Transverse colon (tissue), 4 donors: ENCODE results near the gene SMCO4. TPM values are rescaled to one million over a fixed set of nuclear protein-coding genes. Genes with fewer than 3 reads are reported as not detected.

ENCODE experiments used
- DNase-seq: peaks from one replicate; pipeline ENCODE4 v3.0.0-alpha.2; 2019
- H3K27ac ChIP-seq, 4 donors: fragments of 200-600 bp; sonication (generic); 2 replicates each; pipeline ENCODE4 v1.5.1; 2016 to 2018; ENCODE audit warnings: inconsistent platforms in 4 of 4
- H3K27me3 ChIP-seq: fragments of 200-600 bp; sonication (generic); 2 replicates; pipeline ENCODE4 v1.5.1; 2017; ENCODE audit warnings: inconsistent platforms
- H3K36me3 ChIP-seq, 4 donors: fragments of 200-600 bp; sonication (generic); 2 replicates each; pipeline ENCODE4 v1.5.1; 2017 to 2019; ENCODE audit warnings: inconsistent platforms in 4 of 4
- H3K4me1 ChIP-seq, 4 donors: fragments of 200-600 bp; sonication (generic); 2 replicates each; pipeline ENCODE4 v1.5.1; 2017 to 2020; ENCODE audit warnings: inconsistent platforms in 4 of 4
- H3K4me3 ChIP-seq, 4 donors: fragments of 200-600 bp; sonication (generic); 1 replicate in 1 of 4; 2 replicates in 3 of 4; pipeline versions ENCODE4 v1.5.1 to v1.6.1; 2017 to 2019; ENCODE audit warnings: inconsistent platforms in 4 of 4
- H3K9me3 ChIP-seq, 2 donors: fragments of 200-600 bp; sonication (generic); 2 replicates each; pipeline ENCODE4 v1.5.1; 2017 to 2019; ENCODE audit warnings: inconsistent platforms in 2 of 2
- CTCF ChIP-seq, 5 experiments: fragments of 200-600 bp in 3 of 5; fragments of 450-650 bp in 2 of 5; sonication (generic) in 3 of 5; IDR thresholded peaks; 1 replicate in 2 of 5; 2 replicates in 3 of 5; pipeline ENCODE4 v1.5.1; 2016 to 2017; ENCODE audit warnings: antibody characterized with exemption in 5 of 5, inconsistent platforms in 3 of 5, mild to moderate bottlenecking in 2 of 5, moderate library complexity in 1 of 5
- EP300 ChIP-seq: sonication (generic); formaldehyde crosslinking; IDR thresholded peaks from one replicate; pipeline ENCODE4 v1.6.1; 2017; ENCODE audit warnings: antibody characterized with exemption, low read depth
- POLR2A ChIP-seq: fragments of 450-650 bp; IDR thresholded peaks from one replicate; pipeline ENCODE4 v1.6.1; 2016; ENCODE audit warnings: antibody characterized with exemption, mild to moderate bottlenecking, moderate library complexity
- POLR2AphosphoS5 ChIP-seq, 3 donors: sonication (generic); formaldehyde crosslinking; IDR thresholded peaks; one replicate each; pipeline ENCODE4 v1.6.1; 2016; ENCODE audit warnings: antibody characterized with exemption in 3 of 3
- WGBS, 2 donors: methylation state at CpG; one replicate each; pipeline ENCODE4 v1.1.5; 2018; ENCODE audit warnings: low coverage in 1 of 2; 5-methylcytosine and 5-hydroxymethylcytosine counted together
- in situ Hi-C, 4 donors: fragments of 200-750 bp; cut with MboI; loops; one replicate each; pipeline versions ENCODE4 v1.15.0 to v1.15.1; 2017; ENCODE audit warnings: low sequenced_read_pairs in 3 of 4, low pct_ligation_motif_present in 1 of 4, low pct_unique_long_range_greater_than_20kb in 1 of 4
- intact Hi-C: fragments of 100-400 bp; cut with DNase I; formaldehyde crosslinking; loops from one replicate; pipeline ENCODE4 v1.15.1; 2023; ENCODE audit warnings: low total_unique reads
- total RNA-seq, 4 donors: library from RNA; depleted of rRNA; stranded (reverse); fragments of >200 nt; gene quantifications; one replicate each; pipeline ENCODE4 v1.1.0, GENCODE V29; 2016

The SMCO4 gene
- total RNA-seq, 4 donors from 2014 or later = 33.3 to 80.4 (median 37.0) TPM; not detected in 1

DNA sequence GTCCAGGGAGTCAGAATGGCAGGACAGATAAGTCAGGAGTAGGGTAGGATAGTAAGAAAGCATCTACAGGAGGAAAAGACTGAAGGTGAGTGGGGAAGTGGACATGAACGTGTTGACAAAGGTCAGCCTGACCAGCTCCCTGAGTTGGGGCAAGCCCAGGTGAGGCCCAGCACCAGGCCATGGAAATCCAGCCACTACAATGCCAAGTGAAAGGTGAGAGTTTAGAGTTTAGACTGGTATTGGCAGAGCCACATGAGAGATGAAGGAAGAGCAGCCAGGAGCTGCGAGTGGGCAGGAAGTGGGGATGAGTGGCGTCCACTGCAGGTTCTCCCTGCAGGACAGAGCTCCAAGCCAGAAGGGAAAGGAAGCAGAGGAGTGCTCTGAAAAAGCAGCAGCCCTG lies 16.5 kb upstream of the SMCO4 start:
- WGBS, 2 donors = 63 to 67% methylated on average over 3 of the region's 3 CpGs
- in situ Hi-C loops (no loop called here), intact Hi-C loops (no loop called here)
- TF ChIP-seq CTCF (IDR thresholded peaks at IDR 0.05) (no peak), EP300 (no peak), POLR2AphosphoS5 (IDR thresholded peaks at IDR 0.05) (no peak), POLR2A (no peak)
- no peaks in the 10 kb centered on the region for H3K4me1 ChIP-seq
- H3K27me3 ChIP-seq = no peaks in the 10 kb centered on the region
- H3K4me3 ChIP-seq = no peak overlapping the region
- no peak overlapping the region for H3K27ac ChIP-seq
- DNase-seq = no peak
- no peaks in the 10 kb centered on the region for H3K9me3 ChIP-seq
- no peaks in the 10 kb centered on the region for H3K36me3 ChIP-seq

DNA sequence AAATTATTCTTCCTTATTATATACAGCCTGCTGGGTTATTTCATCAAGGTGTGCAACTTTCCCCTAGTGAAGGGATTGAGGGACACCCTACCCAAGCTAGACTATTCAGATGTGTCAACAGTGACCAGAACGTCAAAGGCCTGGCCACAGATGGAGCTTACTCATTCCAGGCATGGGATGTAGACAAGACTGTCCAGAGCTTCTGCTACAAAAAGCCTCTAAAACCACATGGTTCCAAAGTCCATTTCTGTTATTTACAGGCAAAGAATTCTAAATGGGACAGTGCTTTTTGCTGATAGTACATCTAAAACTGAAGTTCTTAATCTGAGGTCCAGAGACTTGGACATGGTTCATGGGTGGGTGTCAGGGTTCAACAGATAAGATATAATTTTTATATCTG lies 9.7 kb upstream of the SMCO4 start:
- Histone ChIP-seq H3K4me3 (no peak overlapping the region), H3K27ac (no peak overlapping the region), H3K9me3 (no peaks in the 10 kb centered on the region), H3K36me3 (no peaks in the 10 kb centered on the region), H3K27me3 (no peaks in the 10 kb centered on the region), H3K4me1 (no peaks in the 10 kb centered on the region)
- WGBS, 2 donors = 40 to 47% methylated on average over 1 of the region's 1 CpG
- intact Hi-C loops (no loop called here), in situ Hi-C loops (no loop called here)
- DNase-seq = no peak
- TF ChIP-seq POLR2A = no peak
- TF ChIP-seq POLR2AphosphoS5 (IDR thresholded peaks at IDR 0.05) = no peak
- TF ChIP-seq EP300 = no peak
- TF ChIP-seq CTCF (IDR thresholded peaks at IDR 0.05) = no peak

GRCh38 chr11:93549976-93550375 lies 6.8 kb upstream of the SMCO4 start:
- H3K36me3 ChIP-seq = no peaks in the 10 kb centered on the region
- no peak for DNase-seq
- no peak overlapping the region for H3K27ac ChIP-seq
- H3K4me3 ChIP-seq = no peak overlapping the region
- no peaks in the 10 kb centered on the region for H3K27me3 ChIP-seq
- H3K9me3 ChIP-seq = no peaks in the 10 kb centered on the region
- intact Hi-C loops (loop anchor here (2.0 to 10.0 kb wide), 2 partner anchors 45 to 315 kb away; no protein-coding TSS in a partner anchor), in situ Hi-C loops (loop anchor here (10.0 to 25.0 kb wide), 3 partner anchors 87 to 315 kb away; no protein-coding TSS in a partner anchor)
- no peaks in the 10 kb centered on the region for H3K4me1 ChIP-seq
- 86 to 87% methylated on average over 4 of the region's 4 CpGs for WGBS, 2 donors
- TF ChIP-seq EP300 = no peak
- no peak for TF ChIP-seq POLR2A
- TF ChIP-seq POLR2AphosphoS5 (IDR thresholded peaks at IDR 0.05) = no peak
- no peak for TF ChIP-seq CTCF (IDR thresholded peaks at IDR 0.05)

DNA sequence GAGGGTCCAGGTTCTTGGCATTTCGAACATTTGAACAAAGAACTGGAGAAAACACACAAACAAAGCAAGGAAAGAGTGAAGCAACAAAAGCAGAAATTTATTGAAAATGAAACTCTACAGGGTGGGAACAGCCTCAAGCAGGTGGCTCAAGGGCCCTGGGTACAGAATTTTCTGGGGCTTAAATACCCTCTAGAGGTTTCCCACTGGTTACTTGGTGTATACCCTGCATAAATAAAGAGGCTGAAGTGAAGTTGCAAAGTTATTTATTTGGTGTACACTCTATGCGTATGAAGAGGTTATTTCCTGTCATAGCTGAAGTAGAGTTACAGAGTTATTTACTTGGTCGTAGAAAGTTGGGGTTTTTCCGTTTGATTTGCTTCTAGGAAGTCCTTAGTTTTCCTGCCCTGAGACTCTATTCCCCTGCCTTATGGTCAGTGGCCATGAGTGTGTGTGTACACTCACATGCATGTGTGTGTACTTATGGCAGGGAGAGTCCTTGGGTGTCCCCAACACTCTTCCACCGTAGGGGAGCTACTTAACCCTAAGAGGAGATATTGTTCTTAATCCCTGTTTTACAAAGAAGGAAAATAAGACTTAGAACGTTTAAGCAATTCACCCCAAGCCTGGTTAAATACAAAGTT lies 5.6 kb upstream of the SMCO4 start:
- H3K9me3 ChIP-seq = no peaks in the 10 kb centered on the region
- no peak overlapping the region for H3K27ac ChIP-seq
- no peak for DNase-seq
- TF ChIP-seq EP300 (no peak), POLR2AphosphoS5 (IDR thresholded peaks at IDR 0.05) (no peak), CTCF (IDR thresholded peaks at IDR 0.05) (no peak), POLR2A (no peak)
- intact Hi-C loops (loop anchor here (10.0 kb wide), 1 partner anchor 314 kb away; no protein-coding TSS in a partner anchor), in situ Hi-C loops (loop anchor here (10.0 to 25.0 kb wide), 3 partner anchors 89 to 314 kb away; no protein-coding TSS in a partner anchor)
- H3K4me3 ChIP-seq = no peak overlapping the region
- 62 to 70% methylated on average over 4 to 6 of the region's 6 CpGs for WGBS, 2 donors
- H3K36me3 ChIP-seq = no peaks in the 10 kb centered on the region
- peaks cover 0 to 6% (median under 1%) of the 10 kb centered on the region in 4 donors for H3K4me1 ChIP-seq
- H3K27me3 ChIP-seq = no peaks in the 10 kb centered on the region
